ENCODE measurements around the gene MEX3D.

DNA sequence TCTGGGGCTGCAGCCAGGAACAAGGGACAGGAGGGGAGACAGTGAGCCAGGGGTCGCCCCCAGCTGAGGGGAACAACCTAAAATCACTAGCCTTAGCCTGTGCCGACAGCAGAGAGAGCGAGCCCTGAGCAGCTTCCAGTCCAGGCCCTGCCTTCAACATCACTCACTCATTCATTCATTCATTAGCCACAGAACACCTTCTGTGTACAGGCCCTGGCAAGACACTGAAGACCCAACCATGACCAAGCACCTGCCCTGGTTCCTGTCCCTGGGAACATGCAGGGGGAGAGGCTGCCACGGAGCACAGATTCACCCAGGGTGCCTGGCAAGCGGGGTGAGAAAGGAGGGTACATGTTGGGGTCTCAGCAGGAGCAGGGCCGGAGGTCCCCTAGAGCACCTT is 4.9 kb downstream of the MEX3D start:
- TF ChIP-seq, protein P1, sequence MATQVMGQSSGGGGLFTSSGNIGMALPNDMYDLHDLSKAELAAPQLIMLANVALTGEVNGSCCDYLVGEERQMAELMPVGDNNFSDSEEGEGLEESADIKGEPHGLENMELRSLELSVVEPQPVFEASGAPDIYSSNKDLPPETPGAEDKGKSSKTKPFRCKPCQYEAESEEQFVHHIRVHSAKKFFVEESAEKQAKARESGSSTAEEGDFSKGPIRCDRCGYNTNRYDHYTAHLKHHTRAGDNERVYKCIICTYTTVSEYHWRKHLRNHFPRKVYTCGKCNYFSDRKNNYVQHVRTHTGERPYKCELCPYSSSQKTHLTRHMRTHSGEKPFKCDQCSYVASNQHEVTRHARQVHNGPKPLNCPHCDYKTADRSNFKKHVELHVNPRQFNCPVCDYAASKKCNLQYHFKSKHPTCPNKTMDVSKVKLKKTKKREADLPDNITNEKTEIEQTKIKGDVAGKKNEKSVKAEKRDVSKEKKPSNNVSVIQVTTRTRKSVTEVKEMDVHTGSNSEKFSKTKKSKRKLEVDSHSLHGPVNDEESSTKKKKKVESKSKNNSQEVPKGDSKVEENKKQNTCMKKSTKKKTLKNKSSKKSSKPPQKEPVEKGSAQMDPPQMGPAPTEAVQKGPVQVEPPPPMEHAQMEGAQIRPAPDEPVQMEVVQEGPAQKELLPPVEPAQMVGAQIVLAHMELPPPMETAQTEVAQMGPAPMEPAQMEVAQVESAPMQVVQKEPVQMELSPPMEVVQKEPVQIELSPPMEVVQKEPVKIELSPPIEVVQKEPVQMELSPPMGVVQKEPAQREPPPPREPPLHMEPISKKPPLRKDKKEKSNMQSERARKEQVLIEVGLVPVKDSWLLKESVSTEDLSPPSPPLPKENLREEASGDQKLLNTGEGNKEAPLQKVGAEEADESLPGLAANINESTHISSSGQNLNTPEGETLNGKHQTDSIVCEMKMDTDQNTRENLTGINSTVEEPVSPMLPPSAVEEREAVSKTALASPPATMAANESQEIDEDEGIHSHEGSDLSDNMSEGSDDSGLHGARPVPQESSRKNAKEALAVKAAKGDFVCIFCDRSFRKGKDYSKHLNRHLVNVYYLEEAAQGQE (IDR thresholded peaks at IDR 0.05; ENCODE audit: low read depth) = no peak
- TF ChIP-seq, protein P2, sequence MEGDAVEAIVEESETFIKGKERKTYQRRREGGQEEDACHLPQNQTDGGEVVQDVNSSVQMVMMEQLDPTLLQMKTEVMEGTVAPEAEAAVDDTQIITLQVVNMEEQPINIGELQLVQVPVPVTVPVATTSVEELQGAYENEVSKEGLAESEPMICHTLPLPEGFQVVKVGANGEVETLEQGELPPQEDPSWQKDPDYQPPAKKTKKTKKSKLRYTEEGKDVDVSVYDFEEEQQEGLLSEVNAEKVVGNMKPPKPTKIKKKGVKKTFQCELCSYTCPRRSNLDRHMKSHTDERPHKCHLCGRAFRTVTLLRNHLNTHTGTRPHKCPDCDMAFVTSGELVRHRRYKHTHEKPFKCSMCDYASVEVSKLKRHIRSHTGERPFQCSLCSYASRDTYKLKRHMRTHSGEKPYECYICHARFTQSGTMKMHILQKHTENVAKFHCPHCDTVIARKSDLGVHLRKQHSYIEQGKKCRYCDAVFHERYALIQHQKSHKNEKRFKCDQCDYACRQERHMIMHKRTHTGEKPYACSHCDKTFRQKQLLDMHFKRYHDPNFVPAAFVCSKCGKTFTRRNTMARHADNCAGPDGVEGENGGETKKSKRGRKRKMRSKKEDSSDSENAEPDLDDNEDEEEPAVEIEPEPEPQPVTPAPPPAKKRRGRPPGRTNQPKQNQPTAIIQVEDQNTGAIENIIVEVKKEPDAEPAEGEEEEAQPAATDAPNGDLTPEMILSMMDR (IDR thresholded peaks at IDR 0.05 in 2 of 3, conservative IDR thresholded peaks at IDR 0.05 in 1 of 3; ENCODE audit: borderline replicate concordance in 1 of 3, insufficient read depth in 1 of 3, low read depth in 2 of 3, low read length in 2 of 3) = no peak
- TF ChIP-seq, protein P3, sequence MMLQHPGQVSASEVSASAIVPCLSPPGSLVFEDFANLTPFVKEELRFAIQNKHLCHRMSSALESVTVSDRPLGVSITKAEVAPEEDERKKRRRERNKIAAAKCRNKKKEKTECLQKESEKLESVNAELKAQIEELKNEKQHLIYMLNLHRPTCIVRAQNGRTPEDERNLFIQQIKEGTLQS (IDR thresholded peaks at IDR 0.05) = no peak
- TF ChIP-seq POLR2A (IDR thresholded peaks at IDR 0.05; ENCODE audit: borderline replicate concordance, extremely low read depth, insufficient read depth, insufficient read length) = no peak
- TF ChIP-seq ZNF274 (IDR thresholded peaks at IDR 0.05; ENCODE audit: low read depth, low read length) = no peak
- no peak for TF ChIP-seq POLR2AphosphoS5 (IDR thresholded peaks at IDR 0.05; ENCODE audit: low read depth, low read length)
- no peak for TF ChIP-seq YY1 (IDR thresholded peaks at IDR 0.05; ENCODE audit: extremely low read depth, insufficient replicate concordance, low read depth, low read length)
- TF ChIP-seq SRF (IDR thresholded peaks at IDR 0.05; ENCODE audit: low read depth) = no peak
- no peak for TF ChIP-seq CBX3 (IDR thresholded peaks at IDR 0.05; ENCODE audit: low read depth)

All from HCT116 (cell line).